GM21447 (cell line): ENCODE data around the gene KDM5A.
"Not testable (repeated sequence)": the region's sequence is repeated elsewhere in the genome, so short reads cannot be mapped to it uniquely, and the experiment has no call there.

Source experiments
- ATAC-seq: cut with Tn5 transposase; IDR thresholded peaks from one replicate; pipeline ENCODE4 v1.9.1; 2021; ENCODE audit not compliant: unreplicated experiment

Gene KDM5A

DNA sequence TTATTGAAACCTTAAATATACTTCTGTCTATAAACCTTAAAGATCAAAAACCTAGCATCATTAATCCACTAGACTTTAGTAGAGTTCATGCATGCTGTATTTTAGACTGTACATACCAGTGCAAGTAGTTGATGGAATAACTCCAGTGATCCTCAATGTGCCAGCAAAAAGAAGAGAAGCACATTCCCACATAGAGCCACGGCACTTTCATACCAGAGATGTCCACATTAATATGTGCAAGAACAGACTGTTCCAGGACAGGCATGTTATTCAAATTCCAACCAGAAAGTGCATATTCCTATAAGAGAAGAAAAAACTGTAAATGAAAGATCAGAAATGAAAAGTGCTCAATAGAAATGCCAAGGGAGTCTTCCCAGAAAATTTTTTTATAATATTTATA lies 55.0 kb downstream of the KDM5A start:
- ATAC-seq, result no peak

DNA sequence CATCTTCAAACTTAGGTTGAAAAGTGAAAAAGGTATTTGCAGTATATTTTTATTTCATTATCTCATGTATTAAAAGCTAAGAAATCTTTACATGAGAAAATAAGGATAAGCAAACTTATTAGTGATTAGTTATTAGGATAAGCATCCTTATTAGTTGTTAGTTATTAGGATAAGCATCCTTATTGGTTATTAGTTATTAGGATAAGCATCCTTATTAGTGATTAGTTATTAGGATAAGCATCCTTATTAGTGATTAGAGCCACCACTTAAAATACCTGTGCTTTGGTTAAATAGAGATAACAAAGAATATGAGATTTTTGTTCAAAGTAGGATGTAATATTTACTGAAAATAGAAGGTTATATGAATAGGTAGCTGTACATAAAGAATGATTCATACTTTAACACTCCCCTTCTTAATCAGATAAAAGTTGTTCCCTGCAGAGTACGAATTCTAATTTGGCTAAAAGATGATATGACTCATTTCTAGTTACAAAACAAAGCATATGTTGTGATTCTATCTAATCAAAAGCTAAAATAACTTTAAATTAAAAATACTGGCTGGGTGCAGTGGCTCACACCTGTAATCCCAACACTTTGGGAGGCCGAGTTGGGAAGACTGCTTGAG lies 56.4 kb downstream of the KDM5A start:
- no peak for ATAC-seq

DNA sequence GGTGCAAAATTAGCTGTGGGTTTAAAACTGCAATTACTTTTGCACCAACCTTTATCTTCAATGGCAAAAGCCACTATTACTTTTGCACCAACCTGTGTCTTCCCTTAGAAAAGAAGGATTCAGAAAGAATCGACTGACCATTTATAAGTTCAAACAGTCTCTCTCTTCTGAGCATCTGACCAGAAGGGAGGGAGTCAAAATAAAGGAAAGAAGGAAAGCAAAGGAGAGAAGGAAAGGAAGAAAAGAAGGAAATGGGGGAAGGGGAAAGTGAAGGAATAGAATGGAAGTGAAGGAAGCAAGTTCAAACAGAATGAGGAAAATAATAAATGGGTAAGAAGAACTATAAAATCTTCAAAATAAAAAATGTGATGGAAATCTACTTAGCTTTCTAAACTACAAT lies 57.8 kb downstream of the KDM5A start:
- no peak for ATAC-seq

DNA sequence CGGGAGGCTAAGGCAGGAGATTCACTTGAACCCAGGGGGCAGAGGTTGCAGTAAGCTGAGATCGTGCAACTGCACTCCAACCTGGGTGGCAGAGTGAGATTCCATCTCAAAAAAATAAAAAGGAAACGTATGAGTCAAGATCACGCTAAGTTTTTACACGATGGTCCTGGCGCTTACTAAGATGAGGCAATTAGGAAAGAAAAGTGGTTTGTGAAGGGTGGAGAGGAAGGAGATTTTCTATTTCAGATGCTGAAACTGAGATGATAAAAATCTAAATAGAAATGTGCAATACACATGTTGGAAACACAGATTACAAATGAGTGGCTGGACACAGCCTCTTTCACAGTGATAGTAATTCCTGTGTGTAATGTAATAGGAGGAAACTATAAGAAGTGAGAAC lies 63.2 kb downstream of the KDM5A start:
- ATAC-seq, result no peak

DNA sequence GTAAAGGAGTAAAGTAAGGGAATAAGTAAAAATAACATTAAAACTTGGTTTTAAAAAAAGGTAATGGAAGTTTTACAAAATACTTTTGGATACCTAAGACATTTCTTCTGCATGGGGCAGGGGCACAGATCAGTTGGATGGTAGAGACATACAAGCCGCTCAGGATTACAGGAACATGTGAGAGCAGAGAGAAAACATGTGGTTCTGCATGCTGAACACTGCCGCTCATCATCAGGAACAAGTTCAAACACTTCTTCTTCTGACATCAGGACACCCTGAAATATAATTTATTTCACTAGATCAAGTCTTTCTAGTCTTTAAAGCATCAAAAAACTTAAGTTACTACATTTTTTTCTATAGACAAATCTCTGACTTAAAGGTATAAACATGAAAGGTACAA lies 65.6 kb downstream of the KDM5A start:
- ATAC-seq, result no peak

DNA sequence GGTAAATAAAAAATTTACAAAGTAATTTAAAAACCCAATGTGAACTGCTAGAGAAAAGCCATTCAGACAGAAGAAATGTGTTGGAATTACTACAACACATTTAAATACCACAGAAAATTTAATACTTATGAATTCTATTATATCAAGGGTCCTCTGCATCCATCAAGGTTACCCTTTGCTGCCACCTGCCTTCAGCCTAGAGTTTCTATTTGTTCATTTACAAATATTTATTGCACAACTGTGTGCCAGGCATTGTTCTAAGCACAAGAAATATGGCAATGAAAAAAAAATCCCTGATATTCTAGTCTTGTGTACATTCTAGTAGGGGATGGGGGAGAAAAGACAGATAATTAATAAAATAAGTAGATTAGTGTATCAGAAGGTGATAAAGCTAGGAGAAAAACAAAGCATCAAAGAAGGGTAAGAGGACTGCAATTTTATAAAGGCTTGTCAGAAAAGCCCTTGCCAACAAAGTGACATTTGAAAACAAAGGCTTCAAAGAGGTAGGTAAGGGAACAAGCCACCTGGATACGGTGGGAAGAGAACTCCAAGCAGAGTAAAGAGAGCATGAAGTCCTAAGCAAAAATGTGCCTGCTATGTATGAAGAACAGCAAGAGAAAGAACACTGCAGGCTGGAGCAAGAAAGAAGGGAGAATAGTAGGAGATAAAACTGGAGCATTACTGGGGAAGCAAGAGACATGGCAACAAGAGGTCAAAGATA lies 67.4 kb downstream of the KDM5A start:
- ATAC-seq, result no peak

DNA sequence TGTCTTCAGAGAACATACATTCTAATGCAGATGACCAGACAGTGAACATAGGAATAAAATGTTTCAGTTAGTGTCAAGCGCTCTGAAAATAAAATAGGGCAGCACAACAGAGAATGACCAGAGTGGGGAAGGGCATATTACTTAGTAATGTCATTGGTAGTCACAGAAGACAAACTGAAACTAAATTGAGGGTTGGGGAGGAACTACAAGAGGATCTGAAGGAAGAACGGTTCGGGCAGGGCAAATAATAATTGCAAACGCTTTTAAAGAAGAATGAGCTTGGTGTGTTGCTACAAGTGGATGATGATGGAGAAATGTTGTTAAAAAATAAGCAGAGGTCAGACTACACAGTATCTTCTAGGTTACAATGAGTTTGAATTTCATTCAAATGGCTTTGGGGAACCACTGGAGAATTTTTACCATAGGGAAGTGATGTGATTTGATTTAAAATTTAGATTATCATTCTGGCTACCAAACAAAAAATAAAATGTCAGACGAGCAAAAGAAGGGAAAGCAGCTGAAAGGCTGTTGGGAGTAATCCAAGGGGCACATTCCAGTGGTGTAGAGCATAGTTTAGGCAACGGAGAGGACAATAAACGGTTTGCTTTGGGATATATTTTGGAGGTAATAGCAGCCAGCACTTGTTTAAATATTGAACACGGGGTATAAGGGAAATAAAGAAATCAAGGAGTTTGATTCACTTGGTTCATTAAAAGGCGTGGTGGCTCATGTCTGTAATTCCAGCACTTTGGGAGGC lies 70.2 kb downstream of the KDM5A start:
- ATAC-seq, result no peak

DNA sequence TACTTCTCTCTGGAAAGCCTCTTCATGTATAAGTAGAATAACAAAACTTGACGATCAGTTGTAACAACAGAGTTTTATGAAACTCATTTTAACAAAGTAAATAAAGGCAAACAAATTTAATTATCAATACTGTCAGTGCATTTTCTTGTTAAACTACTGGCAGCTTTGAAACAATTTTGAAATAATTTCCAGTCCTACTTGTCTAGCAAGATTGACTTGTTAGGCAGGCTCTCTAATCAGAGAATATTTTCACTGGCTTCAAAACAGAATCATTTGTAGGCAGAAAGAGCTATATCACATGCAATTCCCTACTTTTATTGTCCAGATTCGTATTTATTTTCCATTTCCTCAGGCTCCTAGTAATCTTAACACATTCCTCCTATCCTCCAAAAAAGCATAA lies 80.6 kb downstream of the KDM5A start:
- ATAC-seq, result no peak

DNA sequence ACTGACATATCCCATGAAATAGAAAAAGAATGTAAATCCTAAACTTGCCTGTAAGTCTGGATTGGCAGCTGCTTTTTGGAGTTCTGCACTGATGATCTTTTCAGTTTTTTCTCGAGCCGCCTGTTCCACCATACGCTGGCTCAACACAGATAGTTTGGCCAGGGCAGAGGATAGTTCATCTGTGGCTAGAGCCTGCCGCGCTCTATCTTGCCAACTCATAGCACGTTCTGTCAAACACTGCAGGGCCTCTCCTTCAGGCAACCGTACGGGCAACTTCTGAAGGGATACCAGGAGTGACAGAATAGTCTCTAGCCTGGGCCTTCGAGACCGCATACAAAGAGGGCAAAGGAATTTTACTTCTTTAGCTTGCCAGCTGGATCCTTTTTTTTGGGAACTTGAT lies 81.7 kb downstream of the KDM5A start:
- ATAC-seq, result no peak

DNA sequence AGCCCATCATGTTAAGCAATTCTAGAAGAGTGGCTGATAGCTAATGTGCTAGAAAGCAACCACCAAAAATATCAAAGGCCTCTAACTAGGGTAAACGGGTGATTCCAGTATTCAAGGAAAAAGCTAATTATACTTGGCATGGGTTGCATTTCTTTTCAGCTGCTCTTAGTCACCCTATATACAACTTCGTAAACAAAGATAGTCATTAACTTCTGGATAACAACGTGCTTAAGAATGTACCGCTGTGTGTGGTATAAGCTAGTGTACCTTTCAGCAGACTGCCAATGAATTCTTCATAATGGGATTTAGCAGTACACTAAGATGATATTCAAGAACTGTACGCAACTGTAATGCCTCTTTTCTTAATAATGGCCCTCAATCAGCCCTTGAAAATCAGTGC lies 84.3 kb downstream of the KDM5A start:
- ATAC-seq, result no peak

DNA sequence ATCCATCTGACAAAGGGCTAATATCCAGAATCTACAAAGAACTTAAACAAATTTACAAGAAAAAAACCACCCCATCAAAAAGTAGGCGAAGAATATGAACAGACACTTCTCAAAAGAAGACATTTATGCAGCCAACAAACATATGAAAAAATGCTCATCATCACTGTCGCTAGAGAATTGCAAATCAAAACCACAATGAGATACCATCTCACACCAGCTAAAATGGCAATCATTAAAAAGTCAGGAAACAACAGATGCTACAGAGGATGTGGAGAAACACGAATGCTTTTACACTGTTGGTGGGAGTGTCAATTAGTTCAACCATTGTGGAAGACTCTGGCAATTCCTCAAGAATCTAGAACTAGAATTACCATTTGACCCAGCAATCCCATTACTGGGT lies 86.4 kb downstream of the KDM5A start:
- ATAC-seq, result not testable (repeated sequence)

DNA sequence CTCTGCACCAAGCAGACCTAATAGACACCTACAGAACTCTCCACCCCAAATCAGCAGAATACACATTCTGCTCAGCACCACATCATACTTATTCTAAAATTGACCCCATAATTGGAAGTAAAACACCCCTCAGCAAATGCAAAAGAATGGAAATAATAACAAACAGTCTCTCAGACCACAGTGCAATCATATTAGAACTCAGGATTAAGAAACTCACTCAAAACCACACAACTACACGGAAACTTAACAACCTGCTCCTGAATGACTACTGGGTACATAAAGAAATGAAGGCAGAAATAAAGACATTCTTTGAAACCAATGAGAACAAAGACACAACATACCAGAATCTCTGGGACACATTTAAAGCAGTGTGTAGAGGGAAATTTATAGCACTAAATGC lies 89.0 kb downstream of the KDM5A start:
- ATAC-seq, result not testable (repeated sequence)

DNA sequence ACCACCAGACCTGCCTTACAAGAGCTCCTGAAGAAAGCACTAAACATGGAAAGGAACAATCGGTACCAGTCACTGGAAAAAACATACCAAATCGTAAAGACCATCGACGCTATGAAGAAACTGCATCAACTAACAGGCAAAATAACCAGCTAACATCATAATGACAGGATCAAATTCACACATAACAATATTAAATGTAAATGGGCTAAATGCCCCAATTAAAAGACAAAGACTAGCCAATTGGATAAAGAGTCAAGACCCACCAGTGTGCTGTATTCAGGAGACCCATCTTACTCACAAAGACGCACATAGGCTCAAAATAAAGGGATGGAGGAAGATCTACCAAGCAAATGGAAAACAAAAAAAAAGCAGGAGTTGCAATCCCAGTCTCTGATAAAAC lies 89.6 kb downstream of the KDM5A start:
- ATAC-seq, result not testable (repeated sequence)

DNA sequence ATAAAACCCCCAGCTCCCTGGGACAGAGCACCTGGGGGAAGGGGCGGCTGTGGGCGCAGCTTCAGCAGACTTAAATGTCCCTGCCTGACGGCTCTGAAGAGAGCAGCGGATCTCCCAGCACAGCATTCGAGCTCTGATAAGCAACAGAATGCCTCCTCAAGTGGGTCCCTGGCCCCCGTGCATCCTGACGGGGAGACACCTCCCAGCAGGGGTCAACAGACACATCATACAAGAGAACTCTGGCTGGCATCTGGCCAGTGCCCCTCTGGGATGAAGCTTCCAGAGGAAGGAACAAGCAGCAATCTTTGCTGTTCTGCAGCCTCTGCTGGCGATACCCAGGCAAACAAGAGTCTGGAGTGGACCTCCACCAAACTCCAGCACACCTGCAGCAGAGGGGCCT lies 91.1 kb downstream of the KDM5A start:
- ATAC-seq, result not testable (repeated sequence)

DNA sequence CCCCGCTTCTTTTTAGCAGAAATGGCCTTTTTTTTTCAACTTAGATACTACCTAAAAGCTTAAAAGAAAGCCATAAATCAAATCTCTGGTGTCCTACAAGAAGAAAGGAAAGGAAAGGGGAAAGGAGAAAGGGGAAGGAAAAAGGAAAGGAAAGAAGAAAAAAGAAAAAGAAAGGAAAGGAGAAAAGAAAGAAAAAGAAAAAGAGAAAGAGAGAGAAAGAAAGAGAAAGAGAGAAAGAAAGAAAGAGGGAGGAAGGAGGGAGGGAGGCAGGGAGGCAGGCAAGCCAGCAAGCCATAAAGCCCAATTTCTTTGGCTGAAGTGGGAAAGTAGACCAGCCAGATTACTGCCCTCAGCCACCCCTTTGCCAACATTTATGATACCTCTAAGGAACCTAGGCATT lies 94.0 kb downstream of the KDM5A start:
- no peak for ATAC-seq

DNA sequence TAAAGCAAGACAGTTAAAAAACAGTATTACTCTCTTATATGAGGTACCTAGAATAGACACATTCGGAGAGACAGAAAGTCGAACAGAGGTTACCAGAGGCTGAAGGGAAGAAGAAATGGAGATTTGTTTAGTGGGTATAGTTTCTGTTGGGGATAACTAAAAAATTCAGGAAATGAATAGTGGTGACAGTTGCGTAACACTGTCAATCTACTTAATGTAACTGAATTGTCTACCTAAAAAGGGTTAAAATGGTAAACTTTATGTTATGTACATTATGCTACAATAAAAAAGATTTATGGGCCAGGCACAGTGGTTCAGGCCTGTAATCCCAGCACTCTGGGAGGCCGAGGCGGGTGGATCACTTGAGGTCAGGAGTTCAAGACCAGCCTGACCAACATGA lies 95.9 kb downstream of the KDM5A start:
- ATAC-seq, result no peak

DNA sequence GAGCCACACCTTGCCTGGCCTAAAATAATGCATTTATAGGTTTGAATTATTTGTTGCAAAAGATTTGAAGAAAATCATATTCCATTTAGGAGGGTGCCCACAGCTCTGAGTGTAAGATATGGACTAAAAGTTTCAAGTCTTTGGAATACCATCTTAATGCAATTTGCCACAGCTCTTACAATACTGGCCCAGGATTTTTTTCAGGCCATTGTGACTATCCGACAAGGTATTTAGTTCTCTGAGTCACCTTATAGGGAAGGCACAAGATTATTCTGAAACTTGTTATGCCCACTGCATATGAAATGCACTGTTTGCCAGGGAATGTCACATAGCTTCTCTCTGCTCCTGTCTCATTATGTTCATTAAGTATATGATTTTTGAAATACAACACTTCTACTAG lies 96.9 kb downstream of the KDM5A start:
- no peak for ATAC-seq

DNA sequence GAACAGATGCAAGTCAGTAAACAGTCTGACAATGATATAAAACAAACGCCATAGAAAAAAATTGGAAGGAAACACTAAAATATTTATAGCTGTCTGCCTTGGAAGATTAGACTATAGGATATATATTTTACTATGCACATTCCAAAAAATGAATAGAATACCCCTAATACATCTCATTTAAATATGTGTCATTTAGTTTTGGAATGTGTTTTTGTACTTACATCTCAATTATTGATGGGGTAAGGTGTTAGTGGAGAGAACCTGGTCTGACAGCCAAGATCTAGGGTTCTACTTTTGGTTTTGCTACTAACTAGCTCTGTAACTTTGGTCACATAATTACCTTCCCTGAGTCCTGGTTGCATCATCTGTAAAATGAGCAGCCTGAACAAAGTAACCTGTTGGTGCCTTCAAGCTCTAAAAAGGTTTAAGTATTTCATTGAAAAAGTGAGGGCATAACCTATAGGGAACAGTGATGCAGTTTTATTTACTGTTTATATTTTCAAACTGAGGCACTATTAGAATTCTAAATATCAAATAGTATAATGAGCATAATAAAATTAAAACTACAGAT lies 97.9 kb downstream of the KDM5A start:
- no peak for ATAC-seq

DNA sequence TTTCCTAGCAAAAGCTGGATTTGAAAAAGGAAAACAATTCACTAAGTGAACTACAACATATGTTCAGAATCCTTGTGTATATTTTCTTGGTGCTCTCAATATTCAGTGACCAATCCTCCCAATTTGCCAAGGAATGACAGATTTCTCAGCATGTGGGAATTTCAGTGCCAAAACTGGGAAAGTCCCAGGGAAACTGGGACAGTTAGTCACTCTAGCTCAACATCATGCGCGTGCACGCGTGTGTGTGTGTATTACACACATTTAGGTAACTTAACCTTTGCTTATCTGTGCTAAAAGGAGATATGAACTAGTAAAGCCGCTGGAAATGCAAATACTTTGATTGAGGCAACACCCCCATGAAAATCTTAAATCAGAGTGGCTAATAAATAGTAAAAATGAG lies 100.4 kb downstream of the KDM5A start:
- ATAC-seq, result no peak

DNA sequence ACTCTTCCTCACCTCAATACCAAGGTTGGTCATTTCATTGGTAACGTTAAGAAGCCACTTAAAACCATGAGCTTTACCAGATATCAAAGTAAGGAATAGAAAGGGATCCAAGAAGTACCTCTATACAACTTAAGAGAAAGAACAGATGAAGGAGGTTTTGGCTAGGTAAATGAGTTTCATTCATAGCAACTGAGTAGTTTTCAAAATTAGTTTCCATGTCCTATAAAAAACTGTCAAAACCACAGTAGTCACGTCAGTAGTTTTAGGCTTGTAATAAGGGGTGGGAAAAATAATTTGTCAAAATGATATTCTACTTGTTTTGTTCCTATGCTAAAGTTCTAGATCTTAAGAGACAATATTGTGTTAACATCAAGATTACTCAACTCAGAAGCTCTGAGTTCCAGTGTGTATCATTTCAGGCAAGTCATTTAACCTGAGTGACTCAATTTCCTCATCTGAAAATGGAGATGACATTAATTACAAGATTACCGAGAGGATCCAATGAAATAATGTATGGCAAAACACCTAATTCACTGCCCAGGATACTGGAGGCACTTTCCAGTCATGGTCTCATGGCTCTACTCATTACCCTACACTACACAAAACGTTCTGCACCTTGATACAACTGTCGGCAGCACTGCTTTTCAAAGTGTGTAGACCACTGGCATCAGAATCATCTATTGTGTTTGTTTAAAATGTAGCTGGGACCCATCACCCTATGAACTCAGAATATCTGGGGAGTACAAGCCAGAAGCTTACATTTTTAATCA lies 102.4 kb downstream of the KDM5A start:
- no peak for ATAC-seq

DNA sequence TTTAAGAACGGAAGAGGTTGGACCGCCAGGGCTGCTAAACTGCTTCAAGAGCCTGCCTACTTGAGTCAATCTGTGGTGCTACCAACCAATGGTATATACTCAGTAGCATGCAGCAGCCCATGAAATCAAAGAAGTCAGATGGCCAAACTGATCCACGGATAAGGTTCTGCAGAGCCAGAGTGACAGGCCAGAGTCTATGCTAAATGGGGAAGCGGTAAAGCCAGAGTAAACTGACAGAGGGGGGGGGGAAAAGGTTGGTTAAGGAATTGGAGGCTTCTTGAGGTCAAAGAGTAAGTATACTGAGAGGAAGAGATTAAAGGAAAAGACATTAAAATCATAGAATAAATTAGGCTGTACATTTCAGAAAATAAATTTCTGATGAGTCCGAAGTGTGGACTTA lies 111.1 kb downstream of the KDM5A start:
- no peak for ATAC-seq
